Astrocyte (in vitro differentiated cells and primary cell): Measurements from ENCODE around the gene RTKN2. TPM values are rescaled to one million over a fixed set of nuclear protein-coding genes. Genes with fewer than 3 reads are reported as not detected.
A peak's percentile ranks its signal among the peaks of the same experiment; 100 is the strongest.

Experiments
- DNase-seq: peaks from one replicate; pipeline ENCODE4 v3.0.0-alpha.2; 2010; ENCODE audit warnings: low read depth
- FAIRE-seq: peaks from 2 replicates; lab custom pipeline; 2011; peaks lifted over from hg19 to GRCh38; lab: Jason Lieb, UNC
- H2AFZ ChIP-seq: 2 replicates; pipeline ENCODE4 v1.6.0; 2012; ENCODE audit warnings: low read depth, low read length, inconsistent platforms
- H3K27ac ChIP-seq: 2 replicates; pipeline ENCODE4 v1.5.1; 2011; ENCODE audit warnings: low read depth, low read length, inconsistent platforms
- H3K27me3 ChIP-seq: 2 replicates; pipeline ENCODE4 v1.6.0; 2011; ENCODE audit warnings: low read length, inconsistent platforms; ENCODE audit not compliant: insufficient read depth
- H3K36me3 ChIP-seq: 2 replicates; pipeline ENCODE4 v1.5.1; 2011; ENCODE audit warnings: low read length, inconsistent platforms; ENCODE audit not compliant: insufficient read depth
- H3K4me1 ChIP-seq: 2 replicates; pipeline ENCODE4 v1.5.1; 2011; ENCODE audit warnings: low read length, inconsistent platforms; ENCODE audit not compliant: insufficient read depth
- H3K4me2 ChIP-seq: 2 replicates; pipeline ENCODE4 v1.6.0; 2012; ENCODE audit warnings: low read length, inconsistent platforms
- H3K4me3 ChIP-seq: 2 replicates; pipeline ENCODE4 v1.5.1; 2011; ENCODE audit warnings: low read depth, mild to moderate bottlenecking, low read length, inconsistent platforms; ENCODE audit not compliant: insufficient read depth
- H3K79me2 ChIP-seq: 2 replicates; pipeline ENCODE4 v1.6.0; 2012; ENCODE audit warnings: mild to moderate bottlenecking, low read length, inconsistent platforms; ENCODE audit not compliant: insufficient read depth
- H3K9ac ChIP-seq: 2 replicates; pipeline ENCODE4 v1.6.0; 2012; ENCODE audit warnings: mild to moderate bottlenecking, low read length, inconsistent platforms
- H3K9me3 ChIP-seq: 2 replicates; pipeline ENCODE4 v1.5.1; 2012; ENCODE audit warnings: low read depth, mild to moderate bottlenecking, low read length, inconsistent platforms; ENCODE audit not compliant: insufficient read depth
- H4K20me1 ChIP-seq: 2 replicates; pipeline ENCODE4 v1.6.0; 2012; ENCODE audit warnings: low read length, inconsistent platforms; ENCODE audit not compliant: insufficient read depth
- H3K27ac Mint-ChIP-seq: one replicate; pipeline ENCODE4 v1.8.0; 2021; ENCODE audit warnings: mild to moderate bottlenecking, mixed read lengths; ENCODE audit not compliant: unreplicated experiment
- H3K27me3 Mint-ChIP-seq: one replicate; pipeline ENCODE4 v1.8.0; 2021; ENCODE audit warnings: low read depth, mixed read lengths; ENCODE audit not compliant: unreplicated experiment
- H3K36me3 Mint-ChIP-seq: one replicate; pipeline ENCODE4 v1.8.0; 2021; ENCODE audit warnings: low read depth, mixed read lengths; ENCODE audit not compliant: unreplicated experiment
- H3K4me1 Mint-ChIP-seq: one replicate; pipeline ENCODE4 v1.8.0; 2021; ENCODE audit warnings: low read depth, mixed read lengths; ENCODE audit not compliant: unreplicated experiment
- H3K4me3 Mint-ChIP-seq: one replicate; pipeline ENCODE4 v1.8.0; 2021; ENCODE audit warnings: mild to moderate bottlenecking, moderate library complexity, mixed read lengths; ENCODE audit not compliant: unreplicated experiment
- H3K9me3 Mint-ChIP-seq: one replicate; pipeline ENCODE4 v1.8.0; 2021; ENCODE audit warnings: mild to moderate bottlenecking, mixed read lengths; ENCODE audit not compliant: unreplicated experiment
- EZH2 ChIP-seq: IDR thresholded peaks from 2 replicates; pipeline ENCODE4 v1.6.1; 2012; ENCODE audit warnings: mild to moderate bottlenecking, low read length, inconsistent platforms; ENCODE audit not compliant: insufficient read depth
- total RNA-seq: library from RNA; stranded (reverse); gene quantifications from 2 replicates; pipeline ENCODE4 v1.2.1, GENCODE V29; 2021
- TF ChIP-seq, protein P1 (sequence below): IDR thresholded peaks from 2 replicates; pipeline ENCODE4 v1.5.1; 2011; ENCODE audit warnings: low read depth, mild to moderate bottlenecking, inconsistent platforms, low read length, moderate library complexity; ENCODE audit not compliant: insufficient read depth

The RTKN2 gene
- total RNA-seq, 1 donor from 2014 or later, result 8.4 TPM

DNA sequence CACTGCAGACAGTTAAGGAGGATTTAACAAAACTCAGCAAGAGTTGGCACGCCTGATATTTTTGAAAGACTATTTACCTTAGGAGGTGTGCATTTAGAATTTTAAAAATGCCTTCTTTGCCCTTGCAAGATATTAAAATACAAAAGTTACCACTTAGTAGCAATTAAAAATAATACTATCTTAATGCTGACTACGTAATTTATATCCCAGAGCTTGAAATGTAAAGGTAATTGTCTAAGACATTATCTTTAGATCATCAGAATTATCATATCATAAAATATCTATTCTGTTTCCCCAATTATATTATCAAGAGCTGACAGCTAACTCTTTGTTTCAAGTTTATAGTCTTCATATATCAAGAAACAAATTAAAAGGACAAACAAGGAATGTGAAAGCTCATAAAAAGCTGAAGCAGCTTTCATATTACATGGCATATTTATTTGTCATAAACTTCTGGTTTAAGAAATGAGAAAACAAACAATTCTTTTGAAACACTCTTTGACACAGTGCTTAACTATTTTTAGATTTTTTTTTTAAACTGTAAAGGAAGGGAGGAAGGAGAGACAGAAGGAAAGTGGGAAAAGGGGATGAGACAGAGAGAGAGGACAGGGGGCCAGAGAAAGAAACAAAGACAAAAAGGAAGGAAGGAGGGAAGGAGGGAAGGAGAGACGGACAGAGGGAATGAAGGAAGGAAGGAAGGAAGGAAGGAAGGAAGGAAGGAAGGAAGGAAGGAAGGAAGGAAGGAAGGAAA lies 73.5 kb downstream of the RTKN2 start:
- Histone ChIP-seq H3K4me2 (no peak overlapping the region), H3K79me2 (no peaks in the 10 kb centered on the region), H3K27ac (no peak overlapping the region), H3K27me3 (no peaks in the 10 kb centered on the region), H3K4me3 (no peak overlapping the region), H3K9me3 (no peaks in the 10 kb centered on the region), H3K36me3 (no peaks in the 10 kb centered on the region), H4K20me1 (no peaks in the 10 kb centered on the region), H2AFZ (no peak overlapping the region), H3K4me1 (no peaks in the 10 kb centered on the region), H3K9ac (no peak overlapping the region)
- DNase-seq (no peak), FAIRE-seq (no peak)
- no peak overlapping the region for H3K27ac Mint-ChIP-seq
- H3K36me3 Mint-ChIP-seq, result peaks cover 4% of the 10 kb centered on the region
- no peaks in the 10 kb centered on the region for H3K9me3 Mint-ChIP-seq
- H3K4me3 Mint-ChIP-seq, result no peak overlapping the region
- TF ChIP-seq, protein P1, sequence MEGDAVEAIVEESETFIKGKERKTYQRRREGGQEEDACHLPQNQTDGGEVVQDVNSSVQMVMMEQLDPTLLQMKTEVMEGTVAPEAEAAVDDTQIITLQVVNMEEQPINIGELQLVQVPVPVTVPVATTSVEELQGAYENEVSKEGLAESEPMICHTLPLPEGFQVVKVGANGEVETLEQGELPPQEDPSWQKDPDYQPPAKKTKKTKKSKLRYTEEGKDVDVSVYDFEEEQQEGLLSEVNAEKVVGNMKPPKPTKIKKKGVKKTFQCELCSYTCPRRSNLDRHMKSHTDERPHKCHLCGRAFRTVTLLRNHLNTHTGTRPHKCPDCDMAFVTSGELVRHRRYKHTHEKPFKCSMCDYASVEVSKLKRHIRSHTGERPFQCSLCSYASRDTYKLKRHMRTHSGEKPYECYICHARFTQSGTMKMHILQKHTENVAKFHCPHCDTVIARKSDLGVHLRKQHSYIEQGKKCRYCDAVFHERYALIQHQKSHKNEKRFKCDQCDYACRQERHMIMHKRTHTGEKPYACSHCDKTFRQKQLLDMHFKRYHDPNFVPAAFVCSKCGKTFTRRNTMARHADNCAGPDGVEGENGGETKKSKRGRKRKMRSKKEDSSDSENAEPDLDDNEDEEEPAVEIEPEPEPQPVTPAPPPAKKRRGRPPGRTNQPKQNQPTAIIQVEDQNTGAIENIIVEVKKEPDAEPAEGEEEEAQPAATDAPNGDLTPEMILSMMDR, result no peak
- no peak for TF ChIP-seq EZH2
- H3K4me1 Mint-ChIP-seq, result no peaks in the 10 kb centered on the region
- H3K27me3 Mint-ChIP-seq, result no peaks in the 10 kb centered on the region

DNA sequence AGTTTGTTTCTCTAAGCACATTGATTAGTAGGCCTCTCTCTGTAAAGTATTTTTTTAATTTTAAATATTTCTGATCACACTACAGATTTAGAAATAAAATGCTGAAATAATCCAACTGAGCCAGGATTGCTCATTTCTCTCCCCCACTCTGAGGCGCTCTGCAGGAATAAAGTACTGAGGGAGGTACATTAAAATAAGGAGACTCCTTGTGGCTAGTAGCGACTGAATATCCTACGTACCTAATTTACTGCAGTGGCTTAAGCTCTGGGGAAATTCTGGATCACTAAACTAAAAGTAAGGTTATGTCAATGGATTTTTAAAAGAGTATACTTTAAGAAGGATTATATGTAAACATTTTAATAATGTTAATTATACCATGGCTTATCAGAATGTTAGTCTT lies 75.2 kb downstream of the RTKN2 start:
- Mint-ChIP-seq H3K27me3 (no peaks in the 10 kb centered on the region), H3K27ac (no peak overlapping the region), H3K9me3 (no peaks in the 10 kb centered on the region), H3K4me3 (no peak overlapping the region), H3K36me3 (peaks cover 6% of the 10 kb centered on the region), H3K4me1 (no peaks in the 10 kb centered on the region)
- H3K27ac ChIP-seq, result no peak overlapping the region
- DNase-seq, result no peak
- no peaks in the 10 kb centered on the region for H3K27me3 ChIP-seq
- no peak overlapping the region for H3K9ac ChIP-seq
- TF ChIP-seq, protein P1, result no peak
- TF ChIP-seq EZH2, result no peak
- no peaks in the 10 kb centered on the region for H3K79me2 ChIP-seq
- no peaks in the 10 kb centered on the region for H3K4me1 ChIP-seq
- H2AFZ ChIP-seq, result no peak overlapping the region
- no peaks in the 10 kb centered on the region for H3K36me3 ChIP-seq
- no peak overlapping the region for H3K4me3 ChIP-seq
- H3K4me2 ChIP-seq, result no peak overlapping the region
- no peaks in the 10 kb centered on the region for H4K20me1 ChIP-seq
- no peak for FAIRE-seq
- no peaks in the 10 kb centered on the region for H3K9me3 ChIP-seq

DNA sequence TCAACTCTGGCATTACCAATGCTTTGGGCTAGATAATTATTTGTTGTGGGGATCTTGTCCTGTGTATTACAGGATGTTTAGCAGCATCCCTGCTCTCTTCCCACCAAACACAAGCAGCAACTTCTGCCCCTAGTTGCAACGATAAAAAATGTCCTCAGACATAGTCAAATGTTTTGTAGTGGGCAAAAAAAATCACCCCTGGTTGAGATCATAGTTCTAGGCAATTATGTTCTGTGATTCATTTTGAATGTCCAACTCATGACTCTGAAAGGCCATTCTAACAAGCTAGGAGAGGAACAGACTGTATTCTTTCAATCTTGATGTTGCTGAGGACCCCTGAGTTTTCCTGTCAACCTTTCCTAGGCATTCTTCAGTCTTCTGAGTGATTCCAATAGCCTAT lies 79.5 kb downstream of the RTKN2 start:
- no peak for TF ChIP-seq EZH2
- TF ChIP-seq, protein P1, result no peak
- no peak overlapping the region for H3K4me3 Mint-ChIP-seq
- no peaks in the 10 kb centered on the region for H3K79me2 ChIP-seq

More for the DNA sequence above, 79.5 kb downstream of the RTKN2 start:
- H3K4me3 ChIP-seq, result no peak overlapping the region
- no peaks in the 10 kb centered on the region for H3K36me3 ChIP-seq
- no peaks in the 10 kb centered on the region for H3K9me3 ChIP-seq
- H3K4me1 ChIP-seq, result no peaks in the 10 kb centered on the region
- H3K9me3 Mint-ChIP-seq, result no peaks in the 10 kb centered on the region
- peaks cover 4% of the 10 kb centered on the region for H3K36me3 Mint-ChIP-seq
- no peak overlapping the region for H3K27ac ChIP-seq
- peak; percentile 50 for FAIRE-seq
- no peaks in the 10 kb centered on the region for H3K27me3 ChIP-seq
- H3K9ac ChIP-seq, result no peak overlapping the region
- H3K4me2 ChIP-seq, result no peak overlapping the region
- H3K4me1 Mint-ChIP-seq, result no peaks in the 10 kb centered on the region
- no peaks in the 10 kb centered on the region for H3K27me3 Mint-ChIP-seq
- no peak overlapping the region for H2AFZ ChIP-seq
- H4K20me1 ChIP-seq, result no peaks in the 10 kb centered on the region
- DNase-seq, result no peak
- H3K27ac Mint-ChIP-seq, result no peak overlapping the region
